NOMO-1 (cell line): ENCODE data around the gene PPP1R14B.

Experiments
- DNase-seq, 2 experiments: peaks; one replicate each; lab custom pipeline; 2025; ENCODE audit not compliant: unreplicated experiment in 2 of 2; lab: John Stamatoyannopoulos, UW

The PPP1R14B gene

GRCh38 chr11:64246871-64247728, at the start of gene PPP1R14B:
Gene PPP1R14B (minus strand): TSS chr11:64246943. CDS start chr11:64246673, 270 bp downstream.
- peak; percentile 70 to 92 for DNase-seq

- DNase-seq = no peak
These were observed 49.5 kb upstream of the PPP1R14B start for GRCh38 chr11:64296236-64296635.

- no peak for DNase-seq
These were observed 49.0 kb upstream of the PPP1R14B start for GRCh38 chr11:64295760-64296159.

- no peak for DNase-seq
These were observed 48.0 kb upstream of the PPP1R14B start for GRCh38 chr11:64294774-64295173.

GRCh38 chr11:64292460-64293254, 45.9 kb upstream of the PPP1R14B start:
- DNase-seq = no peak

- DNase-seq = no peak
These were observed 45.2 kb upstream of the PPP1R14B start for GRCh38 chr11:64291752-64292459.

- DNase-seq = no peak
These were observed 44.6 kb upstream of the PPP1R14B start, which contains the start of gene KCNK4 for GRCh38 chr11:64291262-64291751. Gene KCNK4 (plus strand): TSS chr11:64291302. CDS start chr11:64293019, 1,717 bp downstream.

GRCh38 chr11:64290352-64291261, 43.9 kb upstream of the PPP1R14B start:
- no peak for DNase-seq

- no peak for DNase-seq
These were observed 42.3 kb upstream of the PPP1R14B start for GRCh38 chr11:64289002-64289564.

GRCh38 chr11:64288353-64288750, 41.6 kb upstream of the PPP1R14B start:
- DNase-seq = no peak

- no peak for DNase-seq
These were observed 41.1 kb upstream of the PPP1R14B start for GRCh38 chr11:64287676-64288352.

- no peak for DNase-seq
These were observed 40.0 kb upstream of the PPP1R14B start for GRCh38 chr11:64286801-64287159.

- peak in 1 of 2 experiments; percentile 24 for DNase-seq
These were observed 39.4 kb upstream of the PPP1R14B start for GRCh38 chr11:64285885-64286800.

GRCh38 chr11:64284962-64285884, 38.5 kb upstream of the PPP1R14B start, which contains the start of gene GPR137:
Gene GPR137 (plus strand): TSS chr11:64285848. CDS start chr11:64286525, 677 bp downstream.
- peak; percentile 74 to 82 for DNase-seq

GRCh38 chr11:64284048-64284961, 37.6 kb upstream of the PPP1R14B start, which contains the start of gene BAD:
Gene BAD (minus strand): TSS chr11:64284665. CDS start chr11:64284368, 297 bp downstream.
- DNase-seq = peak; percentile 91 to 96

- no peak for DNase-seq
These were observed 36.3 kb upstream of the PPP1R14B start for GRCh38 chr11:64283092-64283491.
